HepG2 (cell line): ENCODE results near the gene HEMK1. TPM values are rescaled to one million over a fixed set of nuclear protein-coding genes. Genes with fewer than 3 reads are reported as not detected.

Experiments
- ARNT2 ChIP-seq: sonication (generic); formaldehyde crosslinking; IDR thresholded peaks from 2 replicates; pipeline ENCODE4 v1.8.0; 2022; ENCODE audit warnings: mild to moderate bottlenecking, low read depth, missing genetic modification reagents, moderate library complexity
- CHD4 ChIP-seq: fragments of 200-600 bp; sonication (generic); IDR thresholded peaks from 2 replicates; pipeline ENCODE4 v1.7.0; 2017; ENCODE audit warnings: mild to moderate bottlenecking, low read length, borderline replicate concordance
- ETV6 ChIP-seq: sonication (generic); formaldehyde crosslinking; conservative IDR thresholded peaks from 2 replicates; pipeline ENCODE4 v1.4.0; 2020; ENCODE audit warnings: missing genetic modification reagents
- FOXK1 ChIP-seq: sonication (generic); formaldehyde crosslinking; IDR thresholded peaks from 2 replicates; pipeline ENCODE4 v1.4.0; 2020; ENCODE audit warnings: low read depth, missing genetic modification reagents, borderline replicate concordance
- FOXP1 ChIP-seq, 2 experiments: fragments of 450-650 bp in 1 of 2; IDR thresholded peaks; 2 replicates each; pipeline ENCODE4 v1.6.1; 2017 to 2018; ENCODE audit warnings: antibody characterized with exemption in 1 of 2
- HDAC1 ChIP-seq: sonication (generic); formaldehyde crosslinking; IDR thresholded peaks from 2 replicates; pipeline ENCODE4 v1.5.1; 2020; ENCODE audit warnings: mild to moderate bottlenecking, missing genetic modification reagents
- KDM5B ChIP-seq: sonication (generic); formaldehyde crosslinking; IDR thresholded peaks from 2 replicates; pipeline ENCODE4 v1.4.0; 2020; ENCODE audit warnings: missing genetic modification reagents, mild to moderate bottlenecking, borderline replicate concordance
- NFE2L1 ChIP-seq: sonication (generic); formaldehyde crosslinking; IDR thresholded peaks from 2 replicates; pipeline ENCODE4 v1.4.0; 2020; ENCODE audit warnings: missing genetic modification reagents, mild to moderate bottlenecking, borderline replicate concordance
- NFE2L2 ChIP-seq: fragments of 150-350 bp; IDR thresholded peaks from 2 replicates; pipeline ENCODE4 v1.6.1; 2014; ENCODE audit warnings: low read length
- NR2F2 ChIP-seq: IDR thresholded peaks from 2 replicates; pipeline ENCODE4 v1.6.1; 2012; ENCODE audit warnings: low read depth, inconsistent platforms, borderline replicate concordance
- STAG1 ChIP-seq: sonication (generic); formaldehyde crosslinking; IDR thresholded peaks from 2 replicates; pipeline ENCODE4 v1.4.0; 2020; ENCODE audit warnings: missing genetic modification reagents
- THYN1 ChIP-seq: sonication (generic); formaldehyde crosslinking; IDR thresholded peaks from 2 replicates; pipeline ENCODE4 v1.8.1; 2023; ENCODE audit warnings: low read depth, mild to moderate bottlenecking, moderate library complexity, missing genetic modification reagents, borderline replicate concordance
- ZNF124 ChIP-seq: sonication (generic); formaldehyde crosslinking; IDR thresholded peaks from 2 replicates; pipeline ENCODE4 v1.4.0; 2020; ENCODE audit warnings: missing genetic modification reagents
- ZNF512 ChIP-seq: sonication (generic); formaldehyde crosslinking; IDR thresholded peaks from 2 replicates; pipeline ENCODE4 v1.4.0; 2020; ENCODE audit warnings: mild to moderate bottlenecking, missing genetic modification reagents
- ZNF557 ChIP-seq: sonication (generic); formaldehyde crosslinking; IDR thresholded peaks from 2 replicates; pipeline ENCODE4 v1.4.0; 2020; ENCODE audit warnings: missing genetic modification reagents
- ZNF574 ChIP-seq: sonication (generic); formaldehyde crosslinking; IDR thresholded peaks from 2 replicates; pipeline ENCODE4 v1.4.0; 2020; ENCODE audit warnings: missing genetic modification reagents
- ZNF605 ChIP-seq: sonication (generic); formaldehyde crosslinking; IDR thresholded peaks from 2 replicates; pipeline ENCODE4 v1.8.0; 2022; ENCODE audit warnings: mild to moderate bottlenecking, missing genetic modification reagents
- ZNF749 ChIP-seq: sonication (generic); formaldehyde crosslinking; IDR thresholded peaks from 2 replicates; pipeline ENCODE4 v1.8.0; 2022; ENCODE audit warnings: mild to moderate bottlenecking, missing genetic modification reagents, moderate library complexity, borderline replicate concordance
- ZNF792 ChIP-seq: IDR thresholded peaks from 2 replicates; pipeline ENCODE4 v1.6.1; 2016
- ZSCAN21 ChIP-seq: sonication (generic); formaldehyde crosslinking; IDR thresholded peaks from 2 replicates; pipeline ENCODE4 v1.8.0; 2022; ENCODE audit warnings: mild to moderate bottlenecking, missing genetic modification reagents, moderate library complexity, borderline replicate concordance
- polyA plus RNA-seq, 8 experiments: library from polyadenylated mRNA; depleted of rRNA in 3 of 8; stranded (reverse) in 7 of 8; unstranded in 1 of 8; fragments of >200 nt; fragmentation: Illumina TruSeq in 4 of 8; extraction: Trizol in 4 of 8; gene quantifications; 2 replicates each; pipeline versions ENCODE4 v1.2.1 to v1.2.3, GENCODE V29; 2011 to 2016; ENCODE audit warnings: low read depth in 4 of 8, missing spikeins in 1 of 8, mixed read lengths in 1 of 8; ENCODE audit not compliant: insufficient read depth in 1 of 8
- total RNA-seq, 5 experiments: library from RNA; depleted of rRNA; stranded (reverse); fragments of >200 nt; fragmentation: Illumina TruSeq; extraction: Trizol; gene quantifications; 2 replicates each; pipeline ENCODE4 v1.2.3, GENCODE V29; 2016; ENCODE audit warnings: low read depth in 1 of 5
- TF ChIP-seq, protein P1 (sequence below): sonication (generic); formaldehyde crosslinking; conservative IDR thresholded peaks from 2 replicates; pipeline ENCODE4 v1.4.0; 2020; ENCODE audit warnings: missing genetic modification reagents
- TF ChIP-seq, protein P2 (sequence below): sonication (generic); formaldehyde crosslinking; IDR thresholded peaks from 2 replicates; pipeline ENCODE4 v1.8.0; 2022; ENCODE audit warnings: mild to moderate bottlenecking, missing genetic modification reagents; ENCODE audit not compliant: insufficient replicate concordance
- TF ChIP-seq, protein P3 (sequence below): IDR thresholded peaks from 2 replicates; pipeline ENCODE4 v1.6.1; 2012; ENCODE audit warnings: inconsistent platforms

The HEMK1 gene
- total and polyA plus RNA-seq, 2 of the 13 experiments (the other 11 are each of a cell fraction or from before 2014, with no cell fraction given), result 9.8 to 12.6 TPM

GRCh38 chr3:50572158-50572557, 2.8 kb downstream of the HEMK1 start (continued):
- no peak for TF ChIP-seq FOXK1 (CRISPR knock-in tag)
- TF ChIP-seq ETV6 (CRISPR knock-in tag), result 0 out of 2 replicates have a peak, but pooled peaks have one; percentile 27
- TF ChIP-seq ZNF749 (CRISPR knock-in tag), result no peak
- 0 out of 2 replicates have a peak, but pooled peaks have one; percentile 21 for TF ChIP-seq HDAC1 (CRISPR knock-in tag)
- no peak for TF ChIP-seq ARNT2 (CRISPR knock-in tag)
- peak; percentile 99 for TF ChIP-seq STAG1 (CRISPR knock-in tag)
- TF ChIP-seq NFE2L1 (CRISPR knock-in tag), result no peak
- TF ChIP-seq, protein P1, sequence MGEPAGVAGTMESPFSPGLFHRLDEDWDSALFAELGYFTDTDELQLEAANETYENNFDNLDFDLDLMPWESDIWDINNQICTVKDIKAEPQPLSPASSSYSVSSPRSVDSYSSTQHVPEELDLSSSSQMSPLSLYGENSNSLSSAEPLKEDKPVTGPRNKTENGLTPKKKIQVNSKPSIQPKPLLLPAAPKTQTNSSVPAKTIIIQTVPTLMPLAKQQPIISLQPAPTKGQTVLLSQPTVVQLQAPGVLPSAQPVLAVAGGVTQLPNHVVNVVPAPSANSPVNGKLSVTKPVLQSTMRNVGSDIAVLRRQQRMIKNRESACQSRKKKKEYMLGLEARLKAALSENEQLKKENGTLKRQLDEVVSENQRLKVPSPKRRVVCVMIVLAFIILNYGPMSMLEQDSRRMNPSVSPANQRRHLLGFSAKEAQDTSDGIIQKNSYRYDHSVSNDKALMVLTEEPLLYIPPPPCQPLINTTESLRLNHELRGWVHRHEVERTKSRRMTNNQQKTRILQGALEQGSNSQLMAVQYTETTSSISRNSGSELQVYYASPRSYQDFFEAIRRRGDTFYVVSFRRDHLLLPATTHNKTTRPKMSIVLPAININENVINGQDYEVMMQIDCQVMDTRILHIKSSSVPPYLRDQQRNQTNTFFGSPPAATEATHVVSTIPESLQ, result no peak
- TF ChIP-seq, protein P2, sequence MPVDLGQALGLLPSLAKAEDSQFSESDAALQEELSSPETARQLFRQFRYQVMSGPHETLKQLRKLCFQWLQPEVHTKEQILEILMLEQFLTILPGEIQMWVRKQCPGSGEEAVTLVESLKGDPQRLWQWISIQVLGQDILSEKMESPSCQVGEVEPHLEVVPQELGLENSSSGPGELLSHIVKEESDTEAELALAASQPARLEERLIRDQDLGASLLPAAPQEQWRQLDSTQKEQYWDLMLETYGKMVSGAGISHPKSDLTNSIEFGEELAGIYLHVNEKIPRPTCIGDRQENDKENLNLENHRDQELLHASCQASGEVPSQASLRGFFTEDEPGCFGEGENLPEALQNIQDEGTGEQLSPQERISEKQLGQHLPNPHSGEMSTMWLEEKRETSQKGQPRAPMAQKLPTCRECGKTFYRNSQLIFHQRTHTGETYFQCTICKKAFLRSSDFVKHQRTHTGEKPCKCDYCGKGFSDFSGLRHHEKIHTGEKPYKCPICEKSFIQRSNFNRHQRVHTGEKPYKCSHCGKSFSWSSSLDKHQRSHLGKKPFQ, result no peak
- no peak for TF ChIP-seq NFE2L2
- TF ChIP-seq, protein P3, sequence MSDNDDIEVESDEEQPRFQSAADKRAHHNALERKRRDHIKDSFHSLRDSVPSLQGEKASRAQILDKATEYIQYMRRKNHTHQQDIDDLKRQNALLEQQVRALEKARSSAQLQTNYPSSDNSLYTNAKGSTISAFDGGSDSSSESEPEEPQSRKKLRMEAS, result peak; percentile 24; the same call in 1 of the 2 replicates
- TF ChIP-seq ZNF124 (CRISPR knock-in tag), result no peak
- TF ChIP-seq ZSCAN21 (CRISPR knock-in tag), result peak; percentile 47; the same call in 1 of the 2 replicates
- TF ChIP-seq ZNF512 (CRISPR knock-in tag), result no peak
- 0 out of 2 replicates have a peak, but pooled peaks have one; percentile 7 for TF ChIP-seq NR2F2
- TF ChIP-seq ZNF574 (CRISPR knock-in tag), result no peak; the same call in 1 of the 2 replicates
- TF ChIP-seq THYN1 (CRISPR knock-in tag), result no peak
- no peak for TF ChIP-seq ZNF557 (CRISPR knock-in tag)
- TF ChIP-seq ZNF792 (CRISPR knock-in tag), result peak; percentile 54; the same call in 1 of the 2 replicates
- TF ChIP-seq ZNF605 (CRISPR knock-in tag), result peak; percentile 45; the same call in 1 of the 2 replicates
- no peak for TF ChIP-seq FOXP1 (IDR thresholded peaks at IDR 0.05)
- no peak for TF ChIP-seq FOXP1 (CRISPR knock-in tag; IDR thresholded peaks at IDR 0.05)
- 0 out of 2 replicates have a peak, but pooled peaks have one; percentile 32 for TF ChIP-seq KDM5B (CRISPR knock-in tag)
- no peak for TF ChIP-seq CHD4
